WTC11 (cell line): ENCODE measurements around the gene SIM1. TPM values are rescaled to one million over a fixed set of nuclear protein-coding genes. Genes with fewer than 3 reads are reported as not detected.

Experiments used
- ATAC-seq: fragments of 200-7000 bp; cut with Tn5 transposase; 2 replicates; pipeline ENCODE4 v1.10.0; 2021; ENCODE audit warnings: mild to moderate bottlenecking, moderate library complexity
- CTCF ChIA-PET: fragments of 300-600 bp; sonication (Branson Sonifier 250); formaldehyde crosslinking; loops from one replicate; lab custom pipeline; 2021; ENCODE audit warnings: antibody characterized with exemption; lab: Charles Lee
- POLR2A ChIA-PET: fragments of 350-600 bp; sonication (Branson Sonifier 250); formaldehyde crosslinking; loops from one replicate; lab custom pipeline; 2021; ENCODE audit warnings: antibody characterized with exemption; lab: Charles Lee
- DNase-seq: peaks from one replicate; pipeline ENCODE4 v3.0.0; 2021; ENCODE audit warnings: low spot score
- H3K27ac Mint-ChIP-seq: 2 replicates; pipeline ENCODE4 v1.8.0; 2021; ENCODE audit warnings: mixed read lengths
- H3K27me3 Mint-ChIP-seq: 2 replicates; pipeline ENCODE4 v1.8.0; 2021; ENCODE audit warnings: low read depth, mild to moderate bottlenecking, moderate library complexity, mixed read lengths
- H3K36me3 Mint-ChIP-seq: 2 replicates; pipeline ENCODE4 v1.8.0; 2021; ENCODE audit warnings: mixed read lengths
- H3K4me1 Mint-ChIP-seq: 2 replicates; pipeline ENCODE4 v1.8.0; 2022; ENCODE audit warnings: mixed read lengths
- H3K4me3 Mint-ChIP-seq: 2 replicates; pipeline ENCODE4 v1.8.0; 2021; ENCODE audit warnings: mild to moderate bottlenecking, moderate library complexity, mixed read lengths
- H3K9me3 Mint-ChIP-seq: 2 replicates; pipeline ENCODE4 v1.8.0; 2021; ENCODE audit warnings: mixed read lengths
- CBFB ChIP-seq: sonication (generic); formaldehyde crosslinking; IDR thresholded peaks from 2 replicates; pipeline ENCODE4 v1.8.1; 2022; ENCODE audit warnings: mild to moderate bottlenecking, low read depth, missing genetic modification reagents
- FOXK1 ChIP-seq: sonication (generic); formaldehyde crosslinking; IDR thresholded peaks from 2 replicates; pipeline ENCODE4 v1.8.0; 2022; ENCODE audit warnings: mild to moderate bottlenecking, moderate library complexity, missing genetic modification reagents
- FOXP1 ChIP-seq: sonication (generic); formaldehyde crosslinking; IDR thresholded peaks from 2 replicates; pipeline ENCODE4 v1.8.0; 2022; ENCODE audit warnings: missing genetic modification reagents, mild to moderate bottlenecking, moderate library complexity, borderline replicate concordance
- JUN ChIP-seq: sonication (generic); formaldehyde crosslinking; IDR thresholded peaks from 2 replicates; pipeline ENCODE4 v1.8.0; 2023; ENCODE audit warnings: mild to moderate bottlenecking, missing genetic modification reagents
- KAT7 ChIP-seq: sonication (generic); formaldehyde crosslinking; IDR thresholded peaks from 2 replicates; pipeline ENCODE4 v1.8.1; 2023; ENCODE audit warnings: missing genetic modification reagents, mild to moderate bottlenecking, borderline replicate concordance
- MXD4 ChIP-seq: fragments of 250-450 bp; sonication (Bioruptor Pico); IDR thresholded peaks from 2 replicates; pipeline ENCODE4 v1.8.0; 2021; ENCODE audit warnings: mild to moderate bottlenecking, moderate library complexity, borderline replicate concordance
- ZNF317 ChIP-seq: sonication (generic); formaldehyde crosslinking; IDR thresholded peaks from 2 replicates; pipeline ENCODE4 v1.8.1; 2023; ENCODE audit warnings: low read depth, mild to moderate bottlenecking, moderate library complexity, missing genetic modification reagents, borderline replicate concordance
- ZNF416 ChIP-seq: fragments of 250-450 bp; sonication (Bioruptor Pico); IDR thresholded peaks from 2 replicates; pipeline ENCODE4 v1.9.0; 2021; ENCODE audit warnings: mild to moderate bottlenecking, inconsistent platforms
- total RNA-seq: library from RNA; stranded (reverse); gene quantifications from 3 replicates; pipeline ENCODE4 v1.2.3, GENCODE V29; 2021
- TF ChIP-seq, protein P1 (sequence below): sonication (generic); formaldehyde crosslinking; IDR thresholded peaks from 2 replicates; pipeline ENCODE4 v1.8.1; 2023; ENCODE audit warnings: mild to moderate bottlenecking, moderate library complexity, missing genetic modification reagents
- TF ChIP-seq, protein P2 (sequence below): sonication (generic); formaldehyde crosslinking; IDR thresholded peaks from 2 replicates; pipeline ENCODE4 v1.8.1; 2022; ENCODE audit warnings: missing genetic modification reagents, borderline replicate concordance
- TF ChIP-seq, protein P3 (sequence below): sonication (generic); formaldehyde crosslinking; IDR thresholded peaks from 2 replicates; pipeline ENCODE4 v1.8.1; 2022; ENCODE audit warnings: low read depth, missing genetic modification reagents, borderline replicate concordance
- TF ChIP-seq, protein P4 (sequence below): fragments of 250-450 bp; sonication (Bioruptor Pico); IDR thresholded peaks from 2 replicates; pipeline ENCODE4 v1.9.0; 2021; ENCODE audit warnings: mild to moderate bottlenecking
- TF ChIP-seq, protein P5 (sequence below): sonication (generic); formaldehyde crosslinking; IDR thresholded peaks from 2 replicates; pipeline ENCODE4 v1.8.1; 2023; ENCODE audit warnings: mild to moderate bottlenecking, missing genetic modification reagents, borderline replicate concordance
- TF ChIP-seq, protein P6 (sequence below): fragments of 250-450 bp; sonication (Bioruptor Pico); IDR thresholded peaks from 2 replicates; pipeline ENCODE4 v1.9.0; 2021; ENCODE audit warnings: mild to moderate bottlenecking, borderline replicate concordance

SIM1 gene
- total RNA-seq, 1 experiment from 2014 or later: 0.09 TPM

DNA sequence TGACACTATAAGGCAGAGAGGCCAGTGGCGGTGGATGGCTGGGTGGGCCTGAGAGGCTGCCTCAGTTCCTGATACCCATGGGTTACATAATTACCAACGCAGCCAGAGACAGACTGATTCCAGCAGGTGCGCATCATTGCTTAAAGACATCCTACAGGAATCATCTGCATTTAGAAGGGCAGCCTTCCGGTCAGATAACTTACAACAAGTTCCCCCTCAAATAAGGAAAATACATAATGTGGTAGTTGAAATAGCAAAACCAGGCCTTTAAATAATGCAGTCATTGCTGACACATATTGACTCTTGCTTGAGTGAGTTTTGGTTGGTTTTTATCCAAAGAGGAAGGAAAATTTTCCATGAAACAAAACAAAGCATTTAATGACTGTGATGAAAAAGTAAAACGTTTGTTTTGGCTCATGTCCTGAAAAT, 81.9 kb downstream of the SIM1 start:
- TF ChIP-seq, protein P1, sequence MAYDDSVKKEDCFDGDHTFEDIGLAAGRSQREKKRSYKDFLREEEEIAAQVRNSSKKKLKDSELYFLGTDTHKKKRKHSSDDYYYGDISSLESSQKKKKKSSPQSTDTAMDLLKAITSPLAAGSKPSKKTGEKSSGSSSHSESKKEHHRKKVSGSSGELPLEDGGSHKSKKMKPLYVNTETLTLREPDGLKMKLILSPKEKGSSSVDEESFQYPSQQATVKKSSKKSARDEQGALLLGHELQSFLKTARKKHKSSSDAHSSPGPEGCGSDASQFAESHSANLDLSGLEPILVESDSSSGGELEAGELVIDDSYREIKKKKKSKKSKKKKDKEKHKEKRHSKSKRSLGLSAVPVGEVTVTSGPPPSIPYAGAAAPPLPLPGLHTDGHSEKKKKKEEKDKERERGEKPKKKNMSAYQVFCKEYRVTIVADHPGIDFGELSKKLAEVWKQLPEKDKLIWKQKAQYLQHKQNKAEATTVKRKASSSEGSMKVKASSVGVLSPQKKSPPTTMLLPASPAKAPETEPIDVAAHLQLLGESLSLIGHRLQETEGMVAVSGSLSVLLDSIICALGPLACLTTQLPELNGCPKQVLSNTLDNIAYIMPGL: no peak
- TF ChIP-seq FOXP1 (CRISPR knock-in tag) (no peak), KAT7 (CRISPR knock-in tag) (no peak), ZNF416 (CRISPR knock-in tag) (no peak), CBFB (CRISPR knock-in tag) (no peak), FOXK1 (CRISPR knock-in tag) (no peak), JUN (no peak), MXD4 (CRISPR knock-in tag) (no peak), ZNF317 (CRISPR knock-in tag) (no peak)
- TF ChIP-seq, protein P2, sequence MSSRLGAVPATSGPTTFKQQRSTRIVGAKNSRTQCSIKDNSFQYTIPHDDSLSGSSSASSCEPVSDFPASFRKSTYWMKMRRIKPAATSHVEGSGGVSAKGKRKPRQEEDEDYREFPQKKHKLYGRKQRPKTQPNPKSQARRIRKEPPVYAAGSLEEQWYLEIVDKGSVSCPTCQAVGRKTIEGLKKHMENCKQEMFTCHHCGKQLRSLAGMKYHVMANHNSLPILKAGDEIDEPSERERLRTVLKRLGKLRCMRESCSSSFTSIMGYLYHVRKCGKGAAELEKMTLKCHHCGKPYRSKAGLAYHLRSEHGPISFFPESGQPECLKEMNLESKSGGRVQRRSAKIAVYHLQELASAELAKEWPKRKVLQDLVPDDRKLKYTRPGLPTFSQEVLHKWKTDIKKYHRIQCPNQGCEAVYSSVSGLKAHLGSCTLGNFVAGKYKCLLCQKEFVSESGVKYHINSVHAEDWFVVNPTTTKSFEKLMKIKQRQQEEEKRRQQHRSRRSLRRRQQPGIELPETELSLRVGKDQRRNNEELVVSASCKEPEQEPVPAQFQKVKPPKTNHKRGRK (CRISPR knock-in tag): no peak
- TF ChIP-seq, protein P3, sequence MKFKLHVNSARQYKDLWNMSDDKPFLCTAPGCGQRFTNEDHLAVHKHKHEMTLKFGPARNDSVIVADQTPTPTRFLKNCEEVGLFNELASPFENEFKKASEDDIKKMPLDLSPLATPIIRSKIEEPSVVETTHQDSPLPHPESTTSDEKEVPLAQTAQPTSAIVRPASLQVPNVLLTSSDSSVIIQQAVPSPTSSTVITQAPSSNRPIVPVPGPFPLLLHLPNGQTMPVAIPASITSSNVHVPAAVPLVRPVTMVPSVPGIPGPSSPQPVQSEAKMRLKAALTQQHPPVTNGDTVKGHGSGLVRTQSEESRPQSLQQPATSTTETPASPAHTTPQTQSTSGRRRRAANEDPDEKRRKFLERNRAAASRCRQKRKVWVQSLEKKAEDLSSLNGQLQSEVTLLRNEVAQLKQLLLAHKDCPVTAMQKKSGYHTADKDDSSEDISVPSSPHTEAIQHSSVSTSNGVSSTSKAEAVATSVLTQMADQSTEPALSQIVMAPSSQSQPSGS (CRISPR knock-in tag): no peak
- TF ChIP-seq, protein P4, sequence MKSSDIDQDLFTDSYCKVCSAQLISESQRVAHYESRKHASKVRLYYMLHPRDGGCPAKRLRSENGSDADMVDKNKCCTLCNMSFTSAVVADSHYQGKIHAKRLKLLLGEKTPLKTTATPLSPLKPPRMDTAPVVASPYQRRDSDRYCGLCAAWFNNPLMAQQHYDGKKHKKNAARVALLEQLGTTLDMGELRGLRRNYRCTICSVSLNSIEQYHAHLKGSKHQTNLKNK (CRISPR knock-in tag): no peak
- TF ChIP-seq, protein P5, sequence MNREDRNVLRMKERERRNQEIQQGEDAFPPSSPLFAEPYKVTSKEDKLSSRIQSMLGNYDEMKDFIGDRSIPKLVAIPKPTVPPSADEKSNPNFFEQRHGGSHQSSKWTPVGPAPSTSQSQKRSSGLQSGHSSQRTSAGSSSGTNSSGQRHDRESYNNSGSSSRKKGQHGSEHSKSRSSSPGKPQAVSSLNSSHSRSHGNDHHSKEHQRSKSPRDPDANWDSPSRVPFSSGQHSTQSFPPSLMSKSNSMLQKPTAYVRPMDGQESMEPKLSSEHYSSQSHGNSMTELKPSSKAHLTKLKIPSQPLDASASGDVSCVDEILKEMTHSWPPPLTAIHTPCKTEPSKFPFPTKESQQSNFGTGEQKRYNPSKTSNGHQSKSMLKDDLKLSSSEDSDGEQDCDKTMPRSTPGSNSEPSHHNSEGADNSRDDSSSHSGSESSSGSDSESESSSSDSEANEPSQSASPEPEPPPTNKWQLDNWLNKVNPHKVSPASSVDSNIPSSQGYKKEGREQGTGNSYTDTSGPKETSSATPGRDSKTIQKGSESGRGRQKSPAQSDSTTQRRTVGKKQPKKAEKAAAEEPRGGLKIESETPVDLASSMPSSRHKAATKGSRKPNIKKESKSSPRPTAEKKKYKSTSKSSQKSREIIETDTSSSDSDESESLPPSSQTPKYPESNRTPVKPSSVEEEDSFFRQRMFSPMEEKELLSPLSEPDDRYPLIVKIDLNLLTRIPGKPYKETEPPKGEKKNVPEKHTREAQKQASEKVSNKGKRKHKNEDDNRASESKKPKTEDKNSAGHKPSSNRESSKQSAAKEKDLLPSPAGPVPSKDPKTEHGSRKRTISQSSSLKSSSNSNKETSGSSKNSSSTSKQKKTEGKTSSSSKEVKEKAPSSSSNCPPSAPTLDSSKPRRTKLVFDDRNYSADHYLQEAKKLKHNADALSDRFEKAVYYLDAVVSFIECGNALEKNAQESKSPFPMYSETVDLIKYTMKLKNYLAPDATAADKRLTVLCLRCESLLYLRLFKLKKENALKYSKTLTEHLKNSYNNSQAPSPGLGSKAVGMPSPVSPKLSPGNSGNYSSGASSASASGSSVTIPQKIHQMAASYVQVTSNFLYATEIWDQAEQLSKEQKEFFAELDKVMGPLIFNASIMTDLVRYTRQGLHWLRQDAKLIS (CRISPR knock-in tag): no peak
- TF ChIP-seq, protein P6, sequence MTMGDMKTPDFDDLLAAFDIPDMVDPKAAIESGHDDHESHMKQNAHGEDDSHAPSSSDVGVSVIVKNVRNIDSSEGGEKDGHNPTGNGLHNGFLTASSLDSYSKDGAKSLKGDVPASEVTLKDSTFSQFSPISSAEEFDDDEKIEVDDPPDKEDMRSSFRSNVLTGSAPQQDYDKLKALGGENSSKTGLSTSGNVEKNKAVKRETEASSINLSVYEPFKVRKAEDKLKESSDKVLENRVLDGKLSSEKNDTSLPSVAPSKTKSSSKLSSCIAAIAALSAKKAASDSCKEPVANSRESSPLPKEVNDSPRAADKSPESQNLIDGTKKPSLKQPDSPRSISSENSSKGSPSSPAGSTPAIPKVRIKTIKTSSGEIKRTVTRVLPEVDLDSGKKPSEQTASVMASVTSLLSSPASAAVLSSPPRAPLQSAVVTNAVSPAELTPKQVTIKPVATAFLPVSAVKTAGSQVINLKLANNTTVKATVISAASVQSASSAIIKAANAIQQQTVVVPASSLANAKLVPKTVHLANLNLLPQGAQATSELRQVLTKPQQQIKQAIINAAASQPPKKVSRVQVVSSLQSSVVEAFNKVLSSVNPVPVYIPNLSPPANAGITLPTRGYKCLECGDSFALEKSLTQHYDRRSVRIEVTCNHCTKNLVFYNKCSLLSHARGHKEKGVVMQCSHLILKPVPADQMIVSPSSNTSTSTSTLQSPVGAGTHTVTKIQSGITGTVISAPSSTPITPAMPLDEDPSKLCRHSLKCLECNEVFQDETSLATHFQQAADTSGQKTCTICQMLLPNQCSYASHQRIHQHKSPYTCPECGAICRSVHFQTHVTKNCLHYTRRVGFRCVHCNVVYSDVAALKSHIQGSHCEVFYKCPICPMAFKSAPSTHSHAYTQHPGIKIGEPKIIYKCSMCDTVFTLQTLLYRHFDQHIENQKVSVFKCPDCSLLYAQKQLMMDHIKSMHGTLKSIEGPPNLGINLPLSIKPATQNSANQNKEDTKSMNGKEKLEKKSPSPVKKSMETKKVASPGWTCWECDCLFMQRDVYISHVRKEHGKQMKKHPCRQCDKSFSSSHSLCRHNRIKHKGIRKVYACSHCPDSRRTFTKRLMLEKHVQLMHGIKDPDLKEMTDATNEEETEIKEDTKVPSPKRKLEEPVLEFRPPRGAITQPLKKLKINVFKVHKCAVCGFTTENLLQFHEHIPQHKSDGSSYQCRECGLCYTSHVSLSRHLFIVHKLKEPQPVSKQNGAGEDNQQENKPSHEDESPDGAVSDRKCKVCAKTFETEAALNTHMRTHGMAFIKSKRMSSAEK: no peak
- Mint-ChIP-seq H3K9me3 (no peaks in the 10 kb centered on the region), H3K36me3 (no peaks in the 10 kb centered on the region), H3K4me1 (peaks cover 5% of the 10 kb centered on the region; the same call in 1 of the 2 replicates), H3K4me3 (no peak overlapping the region), H3K27ac (no peak overlapping the region), H3K27me3 (no peaks in the 10 kb centered on the region)
- ChIA-PET CTCF (no interaction called here), POLR2A (no interaction called here)
- DNase-seq (no peak), ATAC-seq (no peak)
